Muscle layer of colon (tissue), 2 donors: Measurements from ENCODE around the gene LAMB3.

ENCODE experiments used
- H3K27ac ChIP-seq: one replicate; pipeline ENCODE4 v1.7.0; 2013; ENCODE audit warnings: low read depth, mild to moderate bottlenecking, low read length, moderate library complexity
- H3K27me3 ChIP-seq, 2 donors: one replicate each; pipeline ENCODE4 v1.7.0; 2013; ENCODE audit warnings: low read length in 2 of 2, mild to moderate bottlenecking in 2 of 2; ENCODE audit not compliant: insufficient read depth in 2 of 2, control insufficient read depth in 1 of 2
- H3K36me3 ChIP-seq: one replicate; pipeline ENCODE4 v1.7.0; 2013; ENCODE audit warnings: mild to moderate bottlenecking, low read length; ENCODE audit not compliant: insufficient read depth
- H3K4me1 ChIP-seq: one replicate; pipeline ENCODE4 v1.7.0; 2013; ENCODE audit warnings: mild to moderate bottlenecking, low read length; ENCODE audit not compliant: insufficient read depth
- H3K4me3 ChIP-seq, 2 donors: one replicate each; pipeline ENCODE4 v1.7.0; 2013; ENCODE audit warnings: low read length in 2 of 2, low read depth in 1 of 2, mild to moderate bottlenecking in 1 of 2, moderate library complexity in 1 of 2
- H3K9ac ChIP-seq: one replicate; pipeline ENCODE4 v1.7.0; 2013; ENCODE audit warnings: low read length
- H3K9me3 ChIP-seq: one replicate; pipeline ENCODE4 v1.7.0; 2013; ENCODE audit warnings: mild to moderate bottlenecking, low read length
- donor health status: abdominal sarcoma.
- donor health status: Adenocarcinoma of cecum.

LAMB3 gene

GRCh38 chr1:209585197-209585596 is 67.0 kb downstream of the LAMB3 start:
- Histone ChIP-seq H3K27me3 (peaks cover 32 to 40% of the 10 kb centered on the region in 2 donors), H3K27ac (no peak overlapping the region), H3K9me3 (no peaks in the 10 kb centered on the region), H3K4me3 (peak overlapping the region in 1 of 2 donors; percentile 18), H3K36me3 (no peaks in the 10 kb centered on the region), H3K4me1 (peaks cover 8% of the 10 kb centered on the region), H3K9ac (no peak overlapping the region)

- Histone ChIP-seq H3K4me1 (peaks cover 8% of the 10 kb centered on the region), H3K9ac (no peak overlapping the region), H3K36me3 (no peaks in the 10 kb centered on the region), H3K27ac (no peak overlapping the region), H3K27me3 (peaks cover 34 to 40% of the 10 kb centered on the region in 2 donors), H3K9me3 (no peaks in the 10 kb centered on the region), H3K4me3 (no peak overlapping the region)
These were observed 68.0 kb downstream of the LAMB3 start for GRCh38 chr1:209584231-209584672.

GRCh38 chr1:209583408-209583807 is 68.8 kb downstream of the LAMB3 start, which contains the start of gene CAMK1G:
CAMK1G (plus strand) TSS chr1:209583714; CDS start chr1:209594984, 11,270 bp downstream.
- H3K27me3 ChIP-seq = peaks cover 34 to 40% of the 10 kb centered on the region in 2 donors
- no peak within 1 kb of the TSS for H3K27ac ChIP-seq
- H3K9ac ChIP-seq = no peak within 1 kb of the TSS
- no peaks in the 10 kb centered on the region for H3K9me3 ChIP-seq
- H3K4me1 ChIP-seq = peaks cover 8% of the 10 kb centered on the region
- no peak within 1 kb of the TSS for H3K4me3 ChIP-seq
- no peaks in the 10 kb centered on the region for H3K36me3 ChIP-seq

DNA sequence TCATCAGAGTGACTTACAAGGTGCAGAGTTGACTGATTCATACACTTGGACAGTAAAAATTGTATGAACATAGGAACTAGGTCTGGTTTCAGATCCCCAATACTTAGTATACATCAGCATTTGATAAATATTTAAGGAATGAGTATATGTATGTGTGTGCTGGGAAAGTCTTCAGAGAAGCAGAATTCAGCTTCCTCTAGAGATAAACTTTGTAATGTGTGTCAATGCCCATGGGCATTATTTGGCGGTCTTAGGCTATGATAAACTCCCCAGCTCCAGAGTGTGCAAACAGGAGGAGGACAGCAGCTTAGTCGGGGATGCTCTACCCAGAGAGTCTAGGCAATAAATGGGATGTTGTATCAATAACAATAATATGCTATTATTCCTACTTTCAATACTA is 71.6 kb downstream of the LAMB3 start:
- no peak overlapping the region for H3K27ac ChIP-seq
- peaks cover 3% of the 10 kb centered on the region for H3K4me1 ChIP-seq
- no peaks in the 10 kb centered on the region for H3K36me3 ChIP-seq
- H3K9me3 ChIP-seq = no peaks in the 10 kb centered on the region
- H3K4me3 ChIP-seq = no peak overlapping the region
- H3K27me3 ChIP-seq = peaks cover 34 to 39% of the 10 kb centered on the region in 2 donors
- no peak overlapping the region for H3K9ac ChIP-seq

DNA sequence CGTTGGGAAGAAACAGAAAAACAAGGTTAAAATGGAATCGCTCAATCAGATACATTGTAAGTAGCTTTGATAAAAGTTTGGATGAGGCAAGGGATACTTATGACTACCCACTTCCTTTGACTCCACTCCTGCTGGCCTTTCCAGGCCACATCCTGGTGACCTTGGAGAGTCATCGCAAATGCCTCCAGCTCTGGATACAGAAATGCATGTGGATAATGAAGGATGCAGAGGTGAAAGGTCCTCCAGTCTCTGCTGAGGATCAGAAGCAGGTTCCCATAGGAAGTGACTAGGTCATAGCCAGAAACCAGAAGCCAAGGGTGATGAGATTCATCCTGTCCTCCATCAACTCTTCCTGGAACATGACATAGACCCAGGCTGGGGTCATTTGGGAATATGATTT is 74.9 kb downstream of the LAMB3 start:
- Histone ChIP-seq H3K4me1 (no peaks in the 10 kb centered on the region), H3K9ac (no peak overlapping the region), H3K4me3 (no peak overlapping the region), H3K27me3 (peaks cover 10% of the 10 kb centered on the region in 2 donors), H3K9me3 (no peaks in the 10 kb centered on the region), H3K27ac (no peak overlapping the region), H3K36me3 (no peaks in the 10 kb centered on the region)

- Histone ChIP-seq H3K27ac (no peak overlapping the region), H3K4me3 (no peak overlapping the region), H3K9me3 (no peaks in the 10 kb centered on the region), H3K9ac (no peak overlapping the region), H3K36me3 (no peaks in the 10 kb centered on the region), H3K27me3 (peaks cover 2 to 6% of the 10 kb centered on the region in 2 donors), H3K4me1 (no peaks in the 10 kb centered on the region)
These were observed 75.6 kb downstream of the LAMB3 start for GRCh38 chr1:209576392-209577197.

- Histone ChIP-seq H3K9me3 (no peaks in the 10 kb centered on the region), H3K4me1 (no peaks in the 10 kb centered on the region), H3K27me3 (peaks cover 0 to 9% of the 10 kb centered on the region in 2 donors), H3K27ac (no peak overlapping the region), H3K4me3 (no peak overlapping the region), H3K36me3 (no peaks in the 10 kb centered on the region), H3K9ac (no peak overlapping the region)
These were observed 81.5 kb downstream of the LAMB3 start for GRCh38 chr1:209570743-209571142.

DNA sequence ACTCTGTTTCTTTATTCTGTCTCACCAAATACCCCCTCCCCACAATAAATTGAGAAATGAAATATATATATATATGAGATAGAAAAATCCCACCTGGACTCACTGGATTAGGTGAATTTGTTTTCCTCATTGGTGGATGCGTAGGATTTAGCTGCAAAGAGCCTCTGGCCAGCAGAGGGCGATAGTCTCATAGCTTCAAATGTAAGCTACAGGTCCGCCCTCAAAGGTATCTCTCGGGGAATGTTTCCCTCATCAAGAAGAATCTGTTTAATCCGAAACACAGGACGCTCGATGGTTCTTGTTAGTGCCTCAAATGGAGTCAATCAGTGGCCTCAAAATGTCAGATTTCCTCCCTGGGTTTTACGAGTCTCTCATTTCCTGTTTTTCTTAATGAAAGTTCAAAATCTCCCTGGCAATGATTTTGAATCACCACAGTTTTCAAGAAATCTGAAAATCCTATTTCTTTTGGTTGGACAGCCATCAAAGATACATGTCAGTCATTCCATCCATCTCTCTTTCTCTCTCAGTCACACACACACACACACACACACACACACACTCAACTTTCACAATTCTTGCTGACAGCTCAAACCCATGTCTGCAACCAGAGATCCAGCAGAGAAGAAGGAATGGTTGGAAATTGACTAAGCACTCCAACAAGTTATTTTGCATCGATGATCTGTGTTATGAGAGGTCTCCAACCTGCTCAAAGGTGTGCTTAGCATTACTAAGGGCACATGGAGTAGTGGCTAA is 82.6 kb downstream of the LAMB3 start:
- no peak overlapping the region for H3K4me3 ChIP-seq

GRCh38 chr1:209567698-209568175 is 84.5 kb downstream of the LAMB3 start:
- no peak overlapping the region for H3K27ac ChIP-seq
- no peaks in the 10 kb centered on the region for H3K36me3 ChIP-seq
- no peaks in the 10 kb centered on the region for H3K9me3 ChIP-seq
- no peak overlapping the region for H3K9ac ChIP-seq
- H3K4me3 ChIP-seq = no peak overlapping the region
- H3K4me1 ChIP-seq = no peaks in the 10 kb centered on the region
- peaks cover 0 to 14% of the 10 kb centered on the region in 2 donors for H3K27me3 ChIP-seq

More for the DNA sequence above, 82.6 kb downstream of the LAMB3 start:
- Histone ChIP-seq H3K27ac (no peak overlapping the region), H3K9ac (no peak overlapping the region), H3K36me3 (no peaks in the 10 kb centered on the region), H3K9me3 (no peaks in the 10 kb centered on the region), H3K27me3 (peaks cover 0 to 14% of the 10 kb centered on the region in 2 donors), H3K4me1 (no peaks in the 10 kb centered on the region)

- H3K27ac ChIP-seq = no peak overlapping the region
- peaks cover 0 to 14% of the 10 kb centered on the region in 2 donors for H3K27me3 ChIP-seq
- H3K9ac ChIP-seq = no peak overlapping the region
- no peaks in the 10 kb centered on the region for H3K4me1 ChIP-seq
- no peaks in the 10 kb centered on the region for H3K9me3 ChIP-seq
- H3K36me3 ChIP-seq = no peaks in the 10 kb centered on the region
- H3K4me3 ChIP-seq = no peak overlapping the region
These were observed 86.2 kb downstream of the LAMB3 start for GRCh38 chr1:209565759-209566678.
